Adrenal gland (tissue), 12 donors: ENCODE results near the gene CDH6. TPM values are rescaled to one million over a fixed set of nuclear protein-coding genes. Genes with fewer than 3 reads are reported as not detected.

Experiments
- DNase-seq, 7 donors: peaks; one replicate each; pipeline ENCODE4 v3.0.0-alpha.2; 2019 to 2020
- H3K27ac ChIP-seq, 5 donors: fragments of 200-600 bp; sonication (generic) in 4 of 5; 1 replicate in 3 of 5; 2 replicates in 2 of 5; pipeline versions ENCODE4 v1.5.1 to v1.8.0; 2016 to 2020; ENCODE audit warnings: mild to moderate bottlenecking in 1 of 5
- H3K27me3 ChIP-seq: fragments of 200-600 bp; 2 replicates; pipeline ENCODE4 v1.8.0; 2021
- H3K36me3 ChIP-seq, 2 donors: fragments of 200-600 bp; replicated peaks in 1 of 2; 1 replicate in 1 of 2; 2 replicates in 1 of 2; pipeline versions ENCODE4 v1.5.1 to v1.8.0; 2018 to 2022
- H3K4me1 ChIP-seq, 2 donors: fragments of 200-600 bp; replicated peaks in 1 of 2; 1 replicate in 1 of 2; 2 replicates in 1 of 2; pipeline versions ENCODE4 v1.5.1 to v1.8.0; 2018 to 2021
- H3K4me3 ChIP-seq, 4 donors: fragments of 200-600 bp; sonication (generic) in 3 of 4; one replicate each; pipeline ENCODE4 v1.5.1; 2016 to 2018
- H3K9me3 ChIP-seq, 3 donors: fragments of 200-600 bp; sonication (generic) in 1 of 3; replicated peaks in 1 of 3; 1 replicate in 2 of 3; 2 replicates in 1 of 3; pipeline versions ENCODE4 v1.5.1 to v1.8.0; 2016 to 2021
- CTCF ChIP-seq, 6 experiments: fragments of 450-650 bp in 4 of 6; fragments of 200-600 bp in 2 of 6; sonication (generic) in 1 of 6; IDR thresholded peaks; 1 replicate in 5 of 6; 2 replicates in 1 of 6; pipeline versions ENCODE4 v1.5.1 to v1.8.0; 2016 to 2021; ENCODE audit warnings: antibody characterized with exemption in 6 of 6, mild to moderate bottlenecking in 2 of 6, moderate library complexity in 1 of 6
- POLR2A ChIP-seq, 2 donors: fragments of 450-650 bp; IDR thresholded peaks; one replicate each; pipeline ENCODE4 v1.6.1; 2017; ENCODE audit warnings: antibody characterized with exemption in 2 of 2, mild to moderate bottlenecking in 2 of 2, moderate library complexity in 1 of 2
- WGBS, 4 donors: extraction: QIAGEN DNeasy Blood & Tissue Kit in 2 of 4; methylation state at CpG; one replicate each; pipeline versions ENCODE4 v1.1.5 to v1.1.7; 2013 to 2017; 5-methylcytosine and 5-hydroxymethylcytosine counted together
- intact Hi-C, 2 donors: fragments of 100-400 bp; cut with DNase I; formaldehyde crosslinking; loops; one replicate each; pipeline versions ENCODE4 v1.14.1 to v1.15.0; 2022 to 2023
- polyA plus RNA-seq, 3 donors: library from polyadenylated mRNA; stranded (reverse); fragments of 200-250 nt in 2 of 3; fragments of 350-450 nt in 1 of 3; fragmentation: Illumina TruSeq in 1 of 3; extraction: RNeasy Lipid Tissue Mini Kit (QIAGEN cat#74804) in 1 of 3; gene quantifications; one replicate each; pipeline ENCODE4 v1.2.3, GENCODE V29; 2013 to 2014
- total RNA-seq, 9 donors: library from RNA; depleted of rRNA in 4 of 9; stranded (reverse); fragments of >200 nt in 4 of 9; fragments of 120-200 nt in 1 of 9; fragmentation: NEBNext Ultra II Directional in 1 of 9; extraction: Animal tissue kit (Norgen Biotek cat#: 25700) in 1 of 9; gene quantifications; one replicate each; pipeline versions ENCODE4 v1.1.0 to v1.2.4, GENCODE V29; 2013 to 2023
- donor health status: healthy with polysubstance abuse.
- donor health status: Bipolar disorder and iron deficiency.
- donor health status: DM: yes; HTN: yes; CAD: no.
- donor health status: DM: no; HTN: no; CAD: no.
- donor health status: DM: no; HTN: no; CAD: no.
- donor health status: DM: yes; HTN: yes; CAD: no.

CDH6 gene
- total and polyA plus RNA-seq, 12 donors: 0.17 to 2.5 (median 0.50) TPM

- 34 to 47% (median 41%) methylated on average over 6 of the region's 6 CpGs for WGBS, 4 donors
- no peaks in the 10 kb centered on the region for H3K36me3 ChIP-seq
- no peaks in the 10 kb centered on the region for H3K27me3 ChIP-seq
- H3K9me3 ChIP-seq: no peaks in the 10 kb centered on the region
- no peak for TF ChIP-seq CTCF (IDR thresholded peaks at IDR 0.05)
- TF ChIP-seq POLR2A (IDR thresholded peaks at IDR 0.05): no peak
- H3K4me1 ChIP-seq: no peaks in the 10 kb centered on the region
- no peak for DNase-seq
- no peak overlapping the region for H3K27ac ChIP-seq
- no peak overlapping the region for H3K4me3 ChIP-seq
- intact Hi-C loops: no loop called here
Measured at GRCh38 chr5:31213705-31214121, 20.2 kb downstream of the CDH6 start.

GRCh38 chr5:31214229-31214628, 20.7 kb downstream of the CDH6 start:
- H3K27ac ChIP-seq: no peak overlapping the region
- no peaks in the 10 kb centered on the region for H3K27me3 ChIP-seq
- H3K36me3 ChIP-seq: no peaks in the 10 kb centered on the region
- H3K4me1 ChIP-seq: no peaks in the 10 kb centered on the region
- H3K9me3 ChIP-seq: no peaks in the 10 kb centered on the region
- no peak overlapping the region for H3K4me3 ChIP-seq
- DNase-seq: no peak
- no peak for TF ChIP-seq POLR2A (IDR thresholded peaks at IDR 0.05)
- no peak for TF ChIP-seq CTCF (IDR thresholded peaks at IDR 0.05)
- intact Hi-C loops: no loop called here
- WGBS, 4 donors: 36 to 47% (median 44%) methylated on average over 3 of the region's 3 CpGs

DNA sequence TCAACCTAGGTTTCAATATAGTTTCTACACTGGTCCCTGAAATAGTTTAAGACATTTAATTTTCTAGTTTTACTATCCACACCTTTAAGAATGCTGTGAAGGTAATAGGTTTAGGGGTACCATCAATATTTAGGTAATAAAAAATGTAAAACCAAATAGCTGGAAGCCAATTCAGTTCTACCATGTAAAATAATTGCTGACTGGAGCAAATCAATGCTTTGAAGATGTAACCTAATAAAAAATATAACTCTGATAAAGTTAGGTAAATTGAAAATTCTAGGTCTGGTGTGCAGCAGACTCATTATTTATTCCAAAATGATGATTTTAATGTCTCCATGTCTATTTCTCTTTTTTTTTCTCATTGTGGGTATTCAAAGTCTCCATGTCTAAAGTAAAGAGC, 21.8 kb downstream of the CDH6 start:
- intact Hi-C loops: no loop called here
- no peaks in the 10 kb centered on the region for H3K9me3 ChIP-seq
- no peak overlapping the region for H3K4me3 ChIP-seq
- H3K27me3 ChIP-seq: no peaks in the 10 kb centered on the region
- no peaks in the 10 kb centered on the region for H3K36me3 ChIP-seq
- no peaks in the 10 kb centered on the region for H3K4me1 ChIP-seq
- no peak overlapping the region for H3K27ac ChIP-seq
- TF ChIP-seq CTCF (IDR thresholded peaks at IDR 0.05) (no peak), POLR2A (IDR thresholded peaks at IDR 0.05) (no peak)
- no peak for DNase-seq

GRCh38 chr5:31217446-31217845, 24.0 kb downstream of the CDH6 start:
- intact Hi-C loops: no loop called here
- 86 to 98% (median 96%) methylated on average over 2 of the region's 2 CpGs for WGBS, 4 donors
- TF ChIP-seq POLR2A (IDR thresholded peaks at IDR 0.05) (no peak), CTCF (IDR thresholded peaks at IDR 0.05) (no peak)
- Histone ChIP-seq H3K27ac (no peak overlapping the region), H3K36me3 (no peaks in the 10 kb centered on the region), H3K4me3 (no peak overlapping the region), H3K4me1 (no peaks in the 10 kb centered on the region), H3K27me3 (no peaks in the 10 kb centered on the region), H3K9me3 (no peaks in the 10 kb centered on the region)
- no peak for DNase-seq
